WERI-Rb-1 (cell line): ENCODE measurements around the gene PDE8B.
A peak's percentile ranks its signal among the peaks of the same experiment; 100 is the strongest.

Experiments
- DNase-seq: peaks from one replicate; pipeline ENCODE4 v3.0.0-alpha.2; 2020
- H3K27ac ChIP-seq: fragments of 250-450 bp; sonication (Bioruptor Pico); 2 replicates; pipeline ENCODE4 v1.5.1; 2020; ENCODE audit warnings: mild to moderate bottlenecking, moderate library complexity
- H3K27me3 ChIP-seq: fragments of 250-450 bp; sonication (Bioruptor Pico); 2 replicates; pipeline ENCODE4 v1.5.1; 2021; ENCODE audit warnings: mild to moderate bottlenecking, low read depth, moderate library complexity; ENCODE audit not compliant: insufficient read depth, severe bottlenecking
- H3K36me3 ChIP-seq: fragments of 250-450 bp; sonication (Bioruptor Pico); 2 replicates; pipeline ENCODE4 v1.5.1; 2020; ENCODE audit warnings: mild to moderate bottlenecking, moderate library complexity
- H3K4me3 ChIP-seq: 2 replicates; pipeline ENCODE4 v1.5.1; 2011; ENCODE audit warnings: low read depth, mild to moderate bottlenecking, control low read depth, low read length
- H3K9me3 ChIP-seq: fragments of 250-450 bp; sonication (Bioruptor Pico); 2 replicates; pipeline ENCODE4 v1.5.1; 2021; ENCODE audit warnings: mild to moderate bottlenecking, moderate library complexity; ENCODE audit not compliant: severe bottlenecking
- CTCF ChIP-seq: IDR thresholded peaks from 2 replicates; pipeline ENCODE4 v1.5.1; 2011; ENCODE audit warnings: low read depth, mild to moderate bottlenecking, control low read depth, inconsistent platforms, low read length

Gene PDE8B

GRCh38 chr5:77181596-77182304 is 28.7 kb upstream of the PDE8B start:
- Histone ChIP-seq H3K4me3 (no peak overlapping the region), H3K36me3 (no peaks in the 10 kb centered on the region), H3K9me3 (no peaks in the 10 kb centered on the region), H3K27ac (no peak overlapping the region), H3K27me3 (no peaks in the 10 kb centered on the region)
- peak; percentile 30 for DNase-seq
- no peak for TF ChIP-seq CTCF

GRCh38 chr5:77182367-77182766 is 28.1 kb upstream of the PDE8B start:
- TF ChIP-seq CTCF, result no peak
- Histone ChIP-seq H3K27ac (no peak overlapping the region), H3K27me3 (no peaks in the 10 kb centered on the region), H3K4me3 (no peak overlapping the region), H3K36me3 (no peaks in the 10 kb centered on the region), H3K9me3 (no peaks in the 10 kb centered on the region)
- no peak for DNase-seq

GRCh38 chr5:77186652-77187370 is 23.7 kb upstream of the PDE8B start:
- H3K27me3 ChIP-seq, result no peaks in the 10 kb centered on the region
- DNase-seq, result no peak
- no peak for TF ChIP-seq CTCF
- no peak overlapping the region for H3K27ac ChIP-seq
- no peaks in the 10 kb centered on the region for H3K36me3 ChIP-seq
- H3K4me3 ChIP-seq, result no peak overlapping the region
- H3K9me3 ChIP-seq, result peaks cover under 1% of the 10 kb centered on the region

- H3K27me3 ChIP-seq, result no peaks in the 10 kb centered on the region
- no peak for TF ChIP-seq CTCF
- no peak overlapping the region for H3K4me3 ChIP-seq
- H3K9me3 ChIP-seq, result peaks cover 2% of the 10 kb centered on the region
- no peaks in the 10 kb centered on the region for H3K36me3 ChIP-seq
- no peak overlapping the region for H3K27ac ChIP-seq
- no peak for DNase-seq
Observed at GRCh38 chr5:77189421-77189820, 21.1 kb upstream of the PDE8B start.

- peaks cover 2% of the 10 kb centered on the region for H3K9me3 ChIP-seq
- H3K27me3 ChIP-seq, result no peaks in the 10 kb centered on the region
- H3K36me3 ChIP-seq, result no peaks in the 10 kb centered on the region
- no peak overlapping the region for H3K4me3 ChIP-seq
- no peak overlapping the region for H3K27ac ChIP-seq
- DNase-seq, result no peak
- TF ChIP-seq CTCF, result no peak
Observed at GRCh38 chr5:77192441-77193050, 17.9 kb upstream of the PDE8B start.
